Fibroblast of villous mesenchyme (primary cell): ENCODE results near the gene RAD23B. TPM values are rescaled to one million over a fixed set of nuclear protein-coding genes. Genes with fewer than 3 reads are reported as not detected.

ENCODE experiments used
- DNase-seq: peaks from one replicate; pipeline ENCODE4 v3.0.0-alpha.2; 2010; ENCODE audit warnings: low read depth
- H3K4me3 ChIP-seq: 2 replicates; pipeline ENCODE4 v1.5.1; 2011; ENCODE audit warnings: low read depth, mild to moderate bottlenecking, low read length
- total RNA-seq: library from RNA; depleted of rRNA; stranded (reverse); fragments of >200 nt; gene quantifications from 2 replicates; pipeline ENCODE4 v1.2.3, GENCODE V29; 2012
- TF ChIP-seq, protein P1 (sequence below): IDR thresholded peaks from 2 replicates; pipeline ENCODE4 v1.5.1; 2012; ENCODE audit warnings: low read depth, mild to moderate bottlenecking, low read length; ENCODE audit not compliant: insufficient read depth

Gene RAD23B
- total RNA-seq, 1 donor: 375 TPM

DNA sequence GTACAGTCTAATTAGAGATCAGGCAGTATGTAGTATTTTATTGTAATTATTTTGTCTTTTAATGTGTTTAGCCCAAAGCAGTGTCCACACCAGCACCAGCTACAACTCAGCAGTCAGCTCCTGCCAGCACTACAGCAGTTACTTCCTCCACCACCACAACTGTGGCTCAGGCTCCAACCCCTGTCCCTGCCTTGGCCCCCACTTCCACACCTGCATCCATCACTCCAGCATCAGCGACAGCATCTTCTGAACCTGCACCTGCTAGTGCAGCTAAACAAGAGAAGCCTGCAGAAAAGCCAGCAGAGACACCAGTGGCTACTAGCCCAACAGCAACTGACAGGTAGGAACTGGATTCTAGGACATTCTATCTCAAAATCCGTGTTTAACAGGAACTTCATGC lies 23.2 kb downstream of the RAD23B start:
- TF ChIP-seq, protein P1, sequence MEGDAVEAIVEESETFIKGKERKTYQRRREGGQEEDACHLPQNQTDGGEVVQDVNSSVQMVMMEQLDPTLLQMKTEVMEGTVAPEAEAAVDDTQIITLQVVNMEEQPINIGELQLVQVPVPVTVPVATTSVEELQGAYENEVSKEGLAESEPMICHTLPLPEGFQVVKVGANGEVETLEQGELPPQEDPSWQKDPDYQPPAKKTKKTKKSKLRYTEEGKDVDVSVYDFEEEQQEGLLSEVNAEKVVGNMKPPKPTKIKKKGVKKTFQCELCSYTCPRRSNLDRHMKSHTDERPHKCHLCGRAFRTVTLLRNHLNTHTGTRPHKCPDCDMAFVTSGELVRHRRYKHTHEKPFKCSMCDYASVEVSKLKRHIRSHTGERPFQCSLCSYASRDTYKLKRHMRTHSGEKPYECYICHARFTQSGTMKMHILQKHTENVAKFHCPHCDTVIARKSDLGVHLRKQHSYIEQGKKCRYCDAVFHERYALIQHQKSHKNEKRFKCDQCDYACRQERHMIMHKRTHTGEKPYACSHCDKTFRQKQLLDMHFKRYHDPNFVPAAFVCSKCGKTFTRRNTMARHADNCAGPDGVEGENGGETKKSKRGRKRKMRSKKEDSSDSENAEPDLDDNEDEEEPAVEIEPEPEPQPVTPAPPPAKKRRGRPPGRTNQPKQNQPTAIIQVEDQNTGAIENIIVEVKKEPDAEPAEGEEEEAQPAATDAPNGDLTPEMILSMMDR: no peak
- no peak for DNase-seq
- no peak overlapping the region for H3K4me3 ChIP-seq

DNA sequence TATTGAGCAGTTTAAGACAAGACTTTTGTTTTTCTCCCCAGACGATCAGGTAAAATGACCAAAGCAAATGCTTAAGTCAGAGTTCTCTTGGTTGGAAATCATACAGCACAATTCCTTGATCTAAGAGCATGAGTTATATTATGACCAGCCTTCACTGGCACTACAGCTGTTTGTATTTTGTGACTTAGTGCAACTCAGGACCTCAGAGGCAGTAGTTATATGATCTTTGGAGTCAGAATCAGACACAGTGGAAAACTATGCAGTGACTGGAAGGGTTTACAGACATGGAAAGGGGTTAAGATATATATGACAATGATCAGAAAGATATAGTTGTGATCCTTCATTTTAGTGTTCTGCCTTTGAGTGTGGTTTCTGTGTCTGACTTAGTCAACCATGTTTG lies 24.3 kb downstream of the RAD23B start:
- no peak overlapping the region for H3K4me3 ChIP-seq
- DNase-seq: no peak
- TF ChIP-seq, protein P1: no peak

DNA sequence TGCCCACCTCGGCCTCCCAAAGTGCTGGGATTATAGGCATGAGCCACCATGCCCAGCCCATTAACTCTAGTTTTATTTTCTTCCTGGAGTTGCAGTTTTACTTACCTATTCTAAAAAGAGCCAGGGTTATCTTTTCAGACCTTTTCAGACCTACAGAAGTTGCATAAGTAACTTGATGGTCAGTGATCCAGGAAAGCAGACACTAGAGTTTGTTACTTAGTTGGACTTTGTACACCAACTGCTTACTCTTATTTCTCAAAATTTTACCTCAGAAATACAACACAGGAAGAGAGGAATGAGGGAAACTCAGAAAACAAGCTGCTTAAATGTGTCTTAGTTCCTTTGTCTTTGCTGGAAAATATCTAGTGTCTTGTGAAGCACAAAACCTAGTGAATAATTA lies 25.4 kb downstream of the RAD23B start:
- no peak overlapping the region for H3K4me3 ChIP-seq
- TF ChIP-seq, protein P1: no peak
- DNase-seq: no peak

DNA sequence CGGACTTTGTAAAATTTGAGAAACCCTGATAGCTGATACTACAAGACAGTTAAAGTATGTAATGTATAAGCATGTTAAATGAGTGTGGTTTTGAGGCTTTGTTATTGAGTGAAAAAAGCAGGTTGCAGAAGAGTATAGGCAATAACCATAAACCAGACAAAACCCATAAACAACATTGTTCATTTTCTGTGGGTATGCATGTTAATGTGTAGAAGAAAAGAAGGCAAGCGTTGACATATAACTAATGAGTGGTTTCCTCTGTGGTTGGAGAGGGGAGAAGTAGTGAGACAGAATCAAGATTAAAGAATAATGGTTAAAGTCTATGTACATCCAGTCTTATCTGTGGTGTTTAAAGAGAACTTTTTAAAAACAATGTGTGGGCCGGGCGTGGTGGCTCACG lies 26.2 kb downstream of the RAD23B start:
- H3K4me3 ChIP-seq: no peak overlapping the region
- no peak for DNase-seq
- TF ChIP-seq, protein P1: no peak

DNA sequence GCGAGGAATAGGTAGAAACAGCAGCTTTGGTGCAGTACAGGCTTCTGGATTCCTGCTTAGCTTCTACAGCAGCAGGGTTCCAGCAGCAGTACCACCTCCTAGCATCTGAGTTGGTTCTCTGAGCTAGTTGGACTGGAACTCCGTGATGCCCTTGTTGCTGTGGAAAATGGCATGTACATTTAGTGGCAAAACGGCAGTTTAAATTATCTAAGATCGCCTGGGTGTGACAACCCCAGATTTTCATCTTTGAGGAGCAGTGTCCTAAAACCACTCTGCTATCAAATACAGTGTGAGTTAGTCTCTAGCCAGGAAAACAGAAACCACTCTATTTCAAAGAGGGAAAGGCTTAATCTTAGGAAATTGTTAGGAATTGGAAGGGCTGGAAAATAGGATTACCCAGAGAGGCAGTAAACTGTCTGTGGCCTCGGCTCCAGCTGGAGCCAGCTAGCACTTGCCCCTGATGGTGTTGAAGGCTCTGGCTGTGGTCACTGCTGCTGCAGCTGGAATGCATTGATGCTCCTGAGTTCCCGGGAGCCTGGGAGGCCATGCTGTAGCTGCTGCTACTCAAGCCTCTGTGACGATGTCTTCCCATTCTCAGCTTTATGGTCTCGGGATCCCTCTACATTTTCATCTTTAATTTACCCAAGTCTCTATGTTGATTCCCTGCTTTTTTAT lies 29.4 kb downstream of the RAD23B start:
- TF ChIP-seq, protein P1: no peak

DNA sequence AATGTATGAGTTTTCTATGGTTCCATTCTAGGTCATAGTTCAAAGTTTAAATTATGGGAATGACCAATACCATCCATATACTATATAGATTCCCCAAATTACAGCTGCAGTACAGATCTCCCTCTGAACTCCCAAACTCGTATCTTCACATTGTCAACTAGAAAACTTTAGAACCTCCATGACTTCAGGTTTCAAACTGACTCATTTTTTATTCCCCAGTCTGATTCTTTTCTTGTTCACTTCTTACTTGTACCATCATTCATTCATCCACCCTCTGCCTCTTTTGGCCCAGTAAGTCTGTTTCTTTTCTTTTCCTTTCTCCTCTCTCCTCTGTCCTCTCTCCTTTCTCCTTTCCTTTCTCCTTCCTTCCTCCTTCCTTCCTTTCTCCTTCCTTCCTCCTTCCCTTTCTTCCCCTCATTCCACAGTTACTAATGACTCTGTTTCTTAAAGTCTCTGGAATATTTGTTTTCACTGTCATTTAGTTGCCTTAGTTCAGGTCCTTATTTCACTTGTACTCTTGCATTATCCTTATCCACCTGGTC lies 30.5 kb downstream of the RAD23B start:
- no peak for DNase-seq
- TF ChIP-seq, protein P1: no peak
- no peak overlapping the region for H3K4me3 ChIP-seq

More for the DNA sequence above, 29.4 kb downstream of the RAD23B start:
- peak; percentile 87 for DNase-seq
- H3K4me3 ChIP-seq: no peak overlapping the region

DNA sequence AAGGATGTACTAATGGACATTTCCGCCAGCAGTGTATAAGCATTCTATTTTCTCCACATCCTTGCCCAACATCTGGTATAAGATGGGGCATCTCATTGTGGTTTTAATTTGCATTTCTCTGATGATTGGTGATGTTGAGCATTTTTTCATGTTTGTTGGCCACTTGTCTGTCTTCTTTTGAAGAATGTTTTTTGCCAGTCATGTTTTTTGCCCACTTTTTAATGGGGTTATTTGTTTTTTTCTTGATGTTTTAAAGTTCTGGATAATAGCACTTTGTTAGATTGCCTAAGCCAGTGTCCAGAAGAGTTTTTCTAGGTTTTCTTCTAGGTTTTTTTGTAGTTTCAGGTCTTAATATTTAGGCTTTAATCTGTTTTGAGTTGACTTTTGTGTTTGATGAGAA lies 31.7 kb downstream of the RAD23B start:
- no peak for DNase-seq
- H3K4me3 ChIP-seq: no peak overlapping the region
- TF ChIP-seq, protein P1: no peak
